Stomach (tissue), 9 donors: ENCODE results near the gene DEPDC4. TPM values are rescaled to one million over a fixed set of nuclear protein-coding genes. Genes with fewer than 3 reads are reported as not detected.
"Not testable (repeated sequence)": the region's sequence is repeated elsewhere in the genome, so short reads cannot be mapped to it uniquely, and the experiment has no call there.

Experiments used
- DNase-seq, 2 donors: peaks; one replicate each; pipeline versions ENCODE4 v3.0.0 to v3.0.0-alpha.2; 2013 to 2019
- H3K27ac ChIP-seq, 5 donors: fragments of 200-600 bp in 4 of 5; sonication (generic) in 4 of 5; one replicate each; pipeline ENCODE4 v1.5.1; 2013 to 2019; ENCODE audit warnings: mild to moderate bottlenecking in 1 of 5, moderate library complexity in 1 of 5
- H3K27me3 ChIP-seq, 3 donors: fragments of 200-600 bp; sonication (generic); one replicate each; pipeline ENCODE4 v1.5.1; 2017 to 2019; ENCODE audit warnings: mixed run types in 1 of 3
- H3K36me3 ChIP-seq, 4 donors: fragments of 200-600 bp; sonication (generic); 1 replicate in 3 of 4; 2 replicates in 1 of 4; pipeline ENCODE4 v1.5.1; 2016 to 2019
- H3K4me1 ChIP-seq, 4 donors: fragments of 200-600 bp; sonication (generic); one replicate each; pipeline ENCODE4 v1.5.1; 2016 to 2019
- H3K4me3 ChIP-seq, 4 donors: fragments of 200-600 bp; sonication (generic) in 3 of 4; one replicate each; pipeline ENCODE4 v1.5.1; 2016 to 2019; ENCODE audit warnings: mild to moderate bottlenecking in 1 of 4
- H3K9me3 ChIP-seq, 4 donors: fragments of 200-600 bp; sonication (generic); one replicate each; pipeline ENCODE4 v1.5.1; 2016 to 2019
- CTCF ChIP-seq, 7 experiments: fragments of 450-650 bp in 4 of 7; fragments of 200-600 bp in 3 of 7; sonication (generic) in 3 of 7; IDR thresholded peaks; one replicate each; pipeline ENCODE4 v1.5.1; 2016 to 2019; ENCODE audit warnings: antibody characterized with exemption in 7 of 7, control low read depth in 2 of 7, mild to moderate bottlenecking in 1 of 7
- EP300 ChIP-seq: sonication (generic); formaldehyde crosslinking; IDR thresholded peaks from one replicate; pipeline ENCODE4 v1.6.1; 2017; ENCODE audit warnings: antibody characterized with exemption
- POLR2A ChIP-seq, 4 donors: fragments of 450-650 bp; IDR thresholded peaks; one replicate each; pipeline ENCODE4 v1.6.1; 2016; ENCODE audit warnings: antibody characterized with exemption in 4 of 4, control low read depth in 2 of 4, mild to moderate bottlenecking in 1 of 4, moderate library complexity in 1 of 4
- POLR2AphosphoS5 ChIP-seq, 3 donors: sonication (generic); formaldehyde crosslinking; IDR thresholded peaks; one replicate each; pipeline ENCODE4 v1.6.1; 2016; ENCODE audit warnings: antibody characterized with exemption in 3 of 3
- WGBS, 5 donors: extraction: QIAGEN DNeasy Blood & Tissue Kit in 3 of 5; methylation state at CpG; one replicate each; pipeline versions ENCODE4 v1.1.5 to v1.1.7; 2013 to 2018; 5-methylcytosine and 5-hydroxymethylcytosine counted together
- intact Hi-C: fragments of 100-400 bp; cut with DNase I; formaldehyde crosslinking; loops from one replicate; pipeline ENCODE4 v1.15.1; 2023; ENCODE audit warnings: low total_unique reads
- polyA plus RNA-seq, 3 donors: library from polyadenylated mRNA; stranded (reverse); fragments of 200-250 nt; gene quantifications; one replicate each; pipeline ENCODE4 v1.2.3, GENCODE V29; 2013
- total RNA-seq, 5 donors: library from RNA; depleted of rRNA; stranded (reverse); fragments of >200 nt; gene quantifications; one replicate each; pipeline versions ENCODE4 v1.1.0 to v1.2.3, GENCODE V29; 2014 to 2016
- donor health status: healthy with polysubstance abuse.
- donor health status: Bipolar disorder and iron deficiency.
- donor health status: healthy.

DEPDC4 gene
- total and polyA plus RNA-seq, 8 donors = 0.48 to 3.1 (median 0.55) TPM; not detected in 3

GRCh38 chr12:100229876-100230275, 37.0 kb downstream of the DEPDC4 start:
- peaks cover 0 to 8% (median 3%) of the 10 kb centered on the region in 4 donors for H3K4me1 ChIP-seq
- H3K36me3 ChIP-seq = peaks cover 0 to 11% (median 11%) of the 10 kb centered on the region in 4 donors
- intact Hi-C loops = no loop called here
- no peak for TF ChIP-seq EP300
- TF ChIP-seq POLR2A (IDR thresholded peaks at IDR 0.05) = no peak
- TF ChIP-seq POLR2AphosphoS5 (IDR thresholded peaks at IDR 0.05) = no peak
- no peak for TF ChIP-seq CTCF (IDR thresholded peaks at IDR 0.05)
- H3K27me3 ChIP-seq = no peaks in the 10 kb centered on the region
- 81 to 91% (median 83%) methylated on average over 4 of the region's 4 CpGs for WGBS, 5 donors
- H3K27ac ChIP-seq = no peak overlapping the region
- H3K9me3 ChIP-seq = no peaks in the 10 kb centered on the region
- H3K4me3 ChIP-seq = no peak overlapping the region
- DNase-seq = peak in 1 of 2 donors; percentile 7

GRCh38 chr12:100229036-100229635, 37.7 kb downstream of the DEPDC4 start:
- intact Hi-C loops = no loop called here
- H3K27ac ChIP-seq = no peak overlapping the region

GRCh38 chr12:100225491-100225890, 41.4 kb downstream of the DEPDC4 start:
- peak in 1 of 2 donors; percentile 11 for DNase-seq
- Histone ChIP-seq H3K9me3 (no peaks in the 10 kb centered on the region), H3K4me3 (no peak overlapping the region), H3K27ac (no peak overlapping the region), H3K36me3 (peaks cover 14 to 55% (median 49%) of the 10 kb centered on the region in 4 donors), H3K27me3 (no peaks in the 10 kb centered on the region), H3K4me1 (peaks cover 0 to 4% (median 0%) of the 10 kb centered on the region in 4 donors)
- TF ChIP-seq EP300 (no peak), POLR2A (IDR thresholded peaks at IDR 0.05) (no peak), CTCF (IDR thresholded peaks at IDR 0.05) (no peak), POLR2AphosphoS5 (IDR thresholded peaks at IDR 0.05) (no peak)
- intact Hi-C loops = no loop called here

More at GRCh38 chr12:100229036-100229635, 37.7 kb downstream of the DEPDC4 start:
- TF ChIP-seq CTCF (IDR thresholded peaks at IDR 0.05) = no peak
- TF ChIP-seq EP300 = no peak
- peaks cover under 1 to 18% (median 18%) of the 10 kb centered on the region in 4 donors for H3K36me3 ChIP-seq
- no peaks in the 10 kb centered on the region for H3K27me3 ChIP-seq
- H3K9me3 ChIP-seq = no peaks in the 10 kb centered on the region
- no peak overlapping the region for H3K4me3 ChIP-seq
- peaks cover 0 to 2% (median 1%) of the 10 kb centered on the region in 4 donors for H3K4me1 ChIP-seq
- peak in 1 of 2 donors; percentile 25 for DNase-seq
- 90 to 94% (median 92%) methylated on average over 5 of the region's 5 CpGs for WGBS, 5 donors

GRCh38 chr12:100222173-100222572, 44.7 kb downstream of the DEPDC4 start:
- H3K27me3 ChIP-seq, H3K4me3 ChIP-seq, H3K27ac ChIP-seq, H3K9me3 ChIP-seq, intact Hi-C loops, DNase-seq, H3K4me1 ChIP-seq: not testable (repeated sequence)
- peaks cover 26 to 85% (median 73%) of the 10 kb centered on the region in 4 donors for H3K36me3 ChIP-seq
- WGBS, 5 donors = 87 to 98% (median 96%) methylated on average over 6 of the region's 6 CpGs

- peaks cover 26 to 88% (median 74%) of the 10 kb centered on the region in 4 donors for H3K36me3 ChIP-seq
- intact Hi-C loops = no loop called here
These were observed 45.4 kb downstream of the DEPDC4 start for GRCh38 chr12:100221523-100221922.

More at GRCh38 chr12:100221523-100221922, 45.4 kb downstream of the DEPDC4 start:
- WGBS, 5 donors = 89 to 96% (median 93%) methylated on average over 3 of the region's 3 CpGs
- H3K4me1 ChIP-seq = peaks cover 0 to 7% (median 0%) of the 10 kb centered on the region in 4 donors
- H3K9me3 ChIP-seq = no peaks in the 10 kb centered on the region
- no peak overlapping the region for H3K4me3 ChIP-seq
- no peak overlapping the region for H3K27ac ChIP-seq
- no peaks in the 10 kb centered on the region for H3K27me3 ChIP-seq
- TF ChIP-seq CTCF (IDR thresholded peaks at IDR 0.05) = no peak
- DNase-seq = no peak
